Measurements from ENCODE around the gene CASZ1. TPM values are rescaled to one million over a fixed set of nuclear protein-coding genes. Genes with fewer than 3 reads are reported as not detected.

The CASZ1 gene
- total RNA-seq, 2 experiments from 2014 or later = 3.7 to 4.0 TPM

- DNase-seq = no peak
- Mint-ChIP-seq H3K36me3 (ENCODE audit: low read depth) (no peaks in the 10 kb centered on the region), H3K4me3 (no peak overlapping the region), H3K9me3 (ENCODE audit: low read depth) (no peaks in the 10 kb centered on the region), H3K27ac (no peak overlapping the region), H3K4me1 (no peaks in the 10 kb centered on the region), H3K27me3 (no peaks in the 10 kb centered on the region)
- ChIA-PET CTCF (interaction anchor here (0.6 kb wide), 1 partner anchor 17 kb away, joined by 5 read pairs; no protein-coding TSS in a partner anchor), POLR2A (no interaction called here)
- no peak for ATAC-seq
- intact Hi-C loops (cut with DNase I, micrococcal nuclease) = no loop called here
Measured at GRCh38 chr1:10594595-10595223, 201.7 kb downstream of the CASZ1 start.

DNA sequence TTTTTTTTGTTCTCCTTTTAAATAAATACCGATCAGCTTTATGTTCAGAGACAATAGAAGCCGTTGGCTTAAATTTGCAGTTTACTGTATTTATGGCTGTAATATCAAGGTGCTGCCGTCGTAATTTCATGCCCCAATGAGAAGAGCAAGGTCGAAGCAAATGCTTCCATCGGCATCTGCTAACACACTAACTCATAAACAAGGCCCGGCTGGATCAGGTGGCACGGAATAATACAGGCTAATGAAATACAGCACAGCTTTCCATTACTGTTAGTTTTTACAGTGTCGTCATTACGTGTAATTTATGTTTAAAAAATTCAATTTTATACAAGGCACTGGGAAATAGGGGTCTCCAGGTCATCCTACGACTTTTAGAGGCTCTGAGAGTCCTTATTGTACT lies 202.7 kb downstream of the CASZ1 start:
- Mint-ChIP-seq H3K36me3 (ENCODE audit: low read depth) (no peaks in the 10 kb centered on the region), H3K27me3 (no peaks in the 10 kb centered on the region), H3K4me3 (no peak overlapping the region), H3K4me1 (no peaks in the 10 kb centered on the region), H3K9me3 (ENCODE audit: low read depth) (no peaks in the 10 kb centered on the region), H3K27ac (no peak overlapping the region)
- intact Hi-C loops (cut with DNase I, micrococcal nuclease) = no loop called here
- ChIA-PET CTCF (interaction anchor here (0.6 kb wide), 1 partner anchor 18 kb away, joined by 5 read pairs; no protein-coding TSS in a partner anchor), POLR2A (no interaction called here)
- DNase-seq (no peak), ATAC-seq (no peak)

DNA sequence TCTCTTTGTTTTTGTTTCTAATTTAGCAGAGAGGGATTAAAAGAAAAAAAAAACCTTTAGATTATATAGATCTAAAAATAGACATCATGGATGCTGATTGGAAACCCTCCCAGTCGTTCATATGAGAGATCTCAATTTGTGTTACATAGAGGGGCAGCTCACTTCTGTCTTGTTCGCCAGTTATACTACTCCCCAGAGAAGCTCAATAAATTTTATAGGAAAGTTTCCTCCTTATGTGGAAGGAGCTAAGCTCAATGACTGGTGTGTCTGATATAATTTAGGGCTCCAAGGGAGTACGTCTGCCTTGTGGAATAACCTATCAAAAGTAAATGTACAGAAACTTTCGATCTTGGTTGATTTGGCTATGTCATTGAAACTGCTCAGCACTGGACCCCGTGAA lies 204.1 kb downstream of the CASZ1 start:
- no peaks in the 10 kb centered on the region for H3K36me3 Mint-ChIP-seq (ENCODE audit: low read depth)
- H3K9me3 Mint-ChIP-seq (ENCODE audit: low read depth) = no peaks in the 10 kb centered on the region
- no peak overlapping the region for H3K4me3 Mint-ChIP-seq
- no peak for DNase-seq
- CTCF ChIA-PET = no interaction called here
- ATAC-seq = no peak
- intact Hi-C loops (cut with DNase I, micrococcal nuclease) = no loop called here
- H3K27me3 Mint-ChIP-seq = no peaks in the 10 kb centered on the region
- POLR2A ChIA-PET = no interaction called here
- no peak overlapping the region for H3K27ac Mint-ChIP-seq
- H3K4me1 Mint-ChIP-seq = no peaks in the 10 kb centered on the region

GRCh38 chr1:10591010-10591409 lies 205.4 kb downstream of the CASZ1 start:
- ChIA-PET POLR2A (no interaction called here), CTCF (no interaction called here)
- no peaks in the 10 kb centered on the region for H3K36me3 Mint-ChIP-seq (ENCODE audit: low read depth)
- DNase-seq (no peak), ATAC-seq (no peak)
- H3K27ac Mint-ChIP-seq = no peak overlapping the region
- no peaks in the 10 kb centered on the region for H3K9me3 Mint-ChIP-seq (ENCODE audit: low read depth)
- no peaks in the 10 kb centered on the region for H3K4me1 Mint-ChIP-seq
- H3K27me3 Mint-ChIP-seq = no peaks in the 10 kb centered on the region
- no peak overlapping the region for H3K4me3 Mint-ChIP-seq
- intact Hi-C loops (cut with DNase I, micrococcal nuclease) = no loop called here

GRCh38 chr1:10589074-10589473 lies 207.4 kb downstream of the CASZ1 start:
- ChIA-PET CTCF (no interaction called here), POLR2A (no interaction called here)
- H3K4me1 Mint-ChIP-seq = no peaks in the 10 kb centered on the region
- H3K27me3 Mint-ChIP-seq = no peaks in the 10 kb centered on the region
- no peak overlapping the region for H3K4me3 Mint-ChIP-seq
- H3K27ac Mint-ChIP-seq = no peak overlapping the region
- peaks cover 2% of the 10 kb centered on the region for H3K36me3 Mint-ChIP-seq (ENCODE audit: low read depth)
- no peak for DNase-seq
- no peaks in the 10 kb centered on the region for H3K9me3 Mint-ChIP-seq (ENCODE audit: low read depth)
- intact Hi-C loops (cut with DNase I, micrococcal nuclease) = no loop called here
- ATAC-seq = no peak

DNA sequence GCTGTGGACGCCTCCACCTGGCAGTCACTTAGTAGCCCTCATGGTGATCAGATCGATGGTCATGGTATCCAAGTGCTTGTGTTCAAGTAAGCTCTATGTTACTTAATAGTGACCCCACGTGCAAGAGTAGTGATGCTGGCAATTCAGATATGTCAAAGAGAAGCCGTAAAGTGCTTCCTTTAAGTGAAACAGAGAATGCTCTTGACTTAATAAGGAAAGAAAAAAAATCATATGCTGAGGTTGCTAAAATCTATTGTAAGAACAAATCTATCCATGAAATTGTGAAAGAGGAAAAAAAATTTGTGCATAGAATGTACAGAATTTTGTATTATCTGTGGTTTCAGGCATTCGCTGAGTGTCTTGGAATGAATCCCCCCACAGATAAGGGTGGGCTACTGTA lies 207.8 kb downstream of the CASZ1 start:
- no peak overlapping the region for H3K27ac Mint-ChIP-seq
- H3K9me3 Mint-ChIP-seq (ENCODE audit: low read depth) = no peaks in the 10 kb centered on the region
- H3K4me1 Mint-ChIP-seq = no peaks in the 10 kb centered on the region
- ChIA-PET CTCF (no interaction called here), POLR2A (no interaction called here)
- intact Hi-C loops (cut with DNase I, micrococcal nuclease) = no loop called here
- H3K27me3 Mint-ChIP-seq = no peaks in the 10 kb centered on the region
- H3K36me3 Mint-ChIP-seq (ENCODE audit: low read depth) = peaks cover 2% of the 10 kb centered on the region
- ATAC-seq (no peak), DNase-seq (no peak)
- H3K4me3 Mint-ChIP-seq = no peak overlapping the region

Other genes starting within 250 kb of the CASZ1 start
- gene TARDBP, start 216.0 kb upstream of the CASZ1 start, total RNA-seq = 100 to 1,000 TPM; 180 to 190 TPM

Data from activated CD4-positive, alpha-beta T cell treated with anti-CD3 and anti-CD28 coated beads for 36 hours (primary cell).